ENCODE results near the gene RBKS.

DNA sequence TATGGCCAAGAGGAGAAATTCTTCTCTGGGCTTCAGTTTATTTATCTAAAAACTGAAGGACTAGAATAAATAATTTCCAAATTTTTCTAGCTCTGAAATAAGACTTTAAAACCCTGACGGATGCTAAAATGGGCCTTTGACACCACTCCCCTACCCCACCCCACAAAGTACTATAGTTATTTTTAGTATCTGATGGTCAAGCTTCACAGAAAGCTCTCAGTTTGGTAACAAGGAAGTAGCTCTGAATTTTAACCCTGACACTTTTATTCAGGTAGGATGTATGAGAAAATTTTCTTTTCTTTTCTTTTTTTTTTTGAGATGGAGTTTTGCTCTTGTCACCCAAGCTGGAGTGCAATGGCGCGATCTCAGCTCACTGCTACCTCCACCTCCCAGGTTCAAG, 2.4 kb downstream of the RBKS start:
- TF ChIP-seq, protein P1, sequence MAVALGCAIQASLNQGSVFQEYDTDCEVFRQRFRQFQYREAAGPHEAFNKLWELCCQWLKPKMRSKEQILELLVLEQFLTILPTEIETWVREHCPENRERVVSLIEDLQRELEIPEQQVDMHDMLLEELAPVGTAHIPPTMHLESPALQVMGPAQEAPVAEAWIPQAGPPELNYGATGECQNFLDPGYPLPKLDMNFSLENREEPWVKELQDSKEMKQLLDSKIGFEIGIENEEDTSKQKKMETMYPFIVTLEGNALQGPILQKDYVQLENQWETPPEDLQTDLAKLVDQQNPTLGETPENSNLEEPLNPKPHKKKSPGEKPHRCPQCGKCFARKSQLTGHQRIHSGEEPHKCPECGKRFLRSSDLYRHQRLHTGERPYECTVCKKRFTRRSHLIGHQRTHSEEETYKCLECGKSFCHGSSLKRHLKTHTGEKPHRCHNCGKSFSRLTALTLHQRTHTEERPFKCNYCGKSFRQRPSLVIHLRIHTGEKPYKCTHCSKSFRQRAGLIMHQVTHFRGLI (tag by site-specific recombination; IDR thresholded peaks at IDR 0.05): no peak
- TF ChIP-seq CTCF (tag by site-specific recombination; IDR thresholded peaks at IDR 0.05) (no peak), ZXDB (tag by site-specific recombination; IDR thresholded peaks at IDR 0.05) (no peak), MYNN (tag by site-specific recombination; IDR thresholded peaks at IDR 0.05; ENCODE audit: borderline replicate concordance) (no peak), ZNF16 (tag by site-specific recombination; IDR thresholded peaks at IDR 0.05; ENCODE audit: low read depth) (no peak), ZNF558 (tag by site-specific recombination; IDR thresholded peaks at IDR 0.05) (no peak), ZNF121 (tag by site-specific recombination; IDR thresholded peaks at IDR 0.05) (no peak), YY1 (tag by site-specific recombination; IDR thresholded peaks at IDR 0.05) (no peak)
- TF ChIP-seq, protein P2, sequence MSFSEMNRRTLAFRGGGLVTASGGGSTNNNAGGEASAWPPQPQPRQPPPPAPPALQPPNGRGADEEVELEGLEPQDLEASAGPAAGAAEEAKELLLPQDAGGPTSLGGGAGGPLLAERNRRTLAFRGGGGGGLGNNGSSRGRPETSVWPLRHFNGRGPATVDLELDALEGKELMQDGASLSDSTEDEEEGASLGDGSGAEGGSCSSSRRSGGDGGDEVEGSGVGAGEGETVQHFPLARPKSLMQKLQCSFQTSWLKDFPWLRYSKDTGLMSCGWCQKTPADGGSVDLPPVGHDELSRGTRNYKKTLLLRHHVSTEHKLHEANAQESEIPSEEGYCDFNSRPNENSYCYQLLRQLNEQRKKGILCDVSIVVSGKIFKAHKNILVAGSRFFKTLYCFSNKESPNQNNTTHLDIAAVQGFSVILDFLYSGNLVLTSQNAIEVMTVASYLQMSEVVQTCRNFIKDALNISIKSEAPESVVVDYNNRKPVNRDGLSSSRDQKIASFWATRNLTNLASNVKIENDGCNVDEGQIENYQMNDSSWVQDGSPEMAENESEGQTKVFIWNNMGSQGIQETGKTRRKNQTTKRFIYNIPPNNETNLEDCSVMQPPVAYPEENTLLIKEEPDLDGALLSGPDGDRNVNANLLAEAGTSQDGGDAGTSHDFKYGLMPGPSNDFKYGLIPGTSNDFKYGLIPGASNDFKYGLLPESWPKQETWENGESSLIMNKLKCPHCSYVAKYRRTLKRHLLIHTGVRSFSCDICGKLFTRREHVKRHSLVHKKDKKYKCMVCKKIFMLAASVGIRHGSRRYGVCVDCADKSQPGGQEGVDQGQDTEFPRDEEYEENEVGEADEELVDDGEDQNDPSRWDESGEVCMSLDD (tag by site-specific recombination; IDR thresholded peaks at IDR 0.05): no peak

All from HEK293 (cell line).